Pancreas (tissue), 10 donors: ENCODE measurements around the gene ESPN. TPM values are rescaled to one million over a fixed set of nuclear protein-coding genes. Genes with fewer than 3 reads are reported as not detected.

Experiments
- ATAC-seq, 4 donors: fragments of 200-7000 bp; cut with Tn5 transposase; one replicate each; pipeline versions ENCODE4 v1.8.0 to v1.9.1; 2020; ENCODE audit warnings: mild to moderate bottlenecking in 4 of 4, moderate library complexity in 4 of 4
- DNase-seq, 6 donors: peaks; one replicate each; pipeline ENCODE4 v3.0.0-alpha.2; 2020
- FAIRE-seq: peaks from 2 replicates; lab custom pipeline; 2012; peaks lifted over from hg19 to GRCh38; lab: Jason Lieb, UNC
- H3K27ac ChIP-seq, 4 donors: fragments of 200-600 bp; sonication (generic); 1 replicate in 3 of 4; 2 replicates in 1 of 4; pipeline versions ENCODE4 v1.5.0 to v1.8.0; 2020
- H3K27me3 ChIP-seq, 4 donors: fragments of 200-600 bp; one replicate each; pipeline ENCODE4 v1.8.0; 2021
- H3K36me3 ChIP-seq, 3 donors: fragments of 200-600 bp; sonication (generic) in 1 of 3; one replicate each; pipeline versions ENCODE4 v1.5.0 to v1.8.0; 2020 to 2021
- H3K4me1 ChIP-seq, 3 donors: fragments of 200-600 bp; one replicate each; pipeline ENCODE4 v1.8.0; 2021
- H3K4me3 ChIP-seq, 4 donors: fragments of 200-600 bp; sonication (generic) in 2 of 4; one replicate each; pipeline versions ENCODE4 v1.5.0 to v1.8.0; 2020 to 2021
- H3K9me3 ChIP-seq, 4 donors: fragments of 200-600 bp; one replicate each; pipeline ENCODE4 v1.8.0; 2021
- CTCF ChIP-seq, 4 donors: fragments of 200-600 bp; sonication (generic) in 3 of 4; IDR thresholded peaks; one replicate each; pipeline versions ENCODE4 v1.5.0 to v1.8.0; 2021; ENCODE audit warnings: antibody characterized with exemption in 4 of 4
- WGBS, 2 donors: extraction: QIAGEN DNeasy Blood & Tissue Kit; methylation state at CpG; one replicate each; pipeline ENCODE4 v1.1.7; 2013; 5-methylcytosine and 5-hydroxymethylcytosine counted together
- intact Hi-C, 3 donors: fragments of 100-400 bp; cut with DNase I; formaldehyde crosslinking; loops; one replicate each; pipeline versions ENCODE4 v1.11.1 to v1.14.2; 2022
- polyA plus RNA-seq, 2 donors: library from polyadenylated mRNA; stranded (reverse); fragments of 200-250 nt; gene quantifications; one replicate each; pipeline ENCODE4 v1.2.3, GENCODE V29; 2013
- total RNA-seq, 6 donors: library from RNA; stranded (reverse); fragmentation: NEBNext Ultra II Directional in 4 of 6; extraction: Animal tissue kit (Norgen Biotek cat#: 25700) in 4 of 6; gene quantifications; one replicate each; pipeline versions ENCODE4 v1.2.1 to v1.2.4, GENCODE V29; 2021 to 2023
- donor health status: healthy with polysubstance abuse.
- donor health status: DM: no; HTN: no; CAD: no; lungs with moderate emphysema.
- donor health status: DM: no; HTN: no; CAD: no.
- donor health status: control.
- donor health status: control.
- donor health status: Bipolar disorder and iron deficiency.
- donor health status: DM: yes; HTN: yes; CAD: no.
- donor health status: DM: no; HTN: no; CAD: no.
- donor health status: DM: no; HTN: no; CAD: no.
- donor health status: DM: yes; HTN: yes; CAD: no.

ESPN gene
- total and polyA plus RNA-seq, 8 donors = 0.28 to 2.5 (median 0.68) TPM

GRCh38 chr1:6466751-6467150, 42.2 kb downstream of the ESPN start:
- no peak for DNase-seq
- FAIRE-seq = no peak
- no peaks in the 10 kb centered on the region for H3K4me1 ChIP-seq
- no peak for ATAC-seq
- no peak for TF ChIP-seq CTCF (IDR thresholded peaks at IDR 0.05)
- WGBS, 2 donors = 89 to 96% methylated on average over 5 of the region's 5 CpGs
- H3K9me3 ChIP-seq = no peaks in the 10 kb centered on the region
- no peak overlapping the region for H3K27ac ChIP-seq
- no peaks in the 10 kb centered on the region for H3K27me3 ChIP-seq
- no peaks in the 10 kb centered on the region for H3K36me3 ChIP-seq
- no peak overlapping the region for H3K4me3 ChIP-seq
- intact Hi-C loops = no loop called here

GRCh38 chr1:6467224-6467623, 42.6 kb downstream of the ESPN start:
- Histone ChIP-seq H3K27ac (no peak overlapping the region), H3K27me3 (no peaks in the 10 kb centered on the region), H3K9me3 (no peaks in the 10 kb centered on the region), H3K4me1 (no peaks in the 10 kb centered on the region), H3K36me3 (no peaks in the 10 kb centered on the region), H3K4me3 (no peak overlapping the region)
- DNase-seq (peak in 1 of 6 donors; percentile 60), FAIRE-seq (no peak), ATAC-seq (no peak)
- intact Hi-C loops = no loop called here
- 94% methylated on average over 12 of the region's 12 CpGs for WGBS, 2 donors
- no peak for TF ChIP-seq CTCF (IDR thresholded peaks at IDR 0.05)

- no peaks in the 10 kb centered on the region for H3K27me3 ChIP-seq
- no peak for ATAC-seq
These were observed 43.4 kb downstream of the ESPN start for GRCh38 chr1:6467744-6468688.

GRCh38 chr1:6468729-6469461, 44.3 kb downstream of the ESPN start:
- Histone ChIP-seq H3K9me3 (no peaks in the 10 kb centered on the region), H3K27me3 (no peaks in the 10 kb centered on the region), H3K4me1 (no peaks in the 10 kb centered on the region), H3K36me3 (no peaks in the 10 kb centered on the region), H3K4me3 (no peak overlapping the region), H3K27ac (no peak overlapping the region)
- no peak for FAIRE-seq
- intact Hi-C loops = no loop called here
- 86 to 92% methylated on average over 13 of the region's 13 CpGs for WGBS, 2 donors
- no peak for ATAC-seq
- no peak for TF ChIP-seq CTCF (IDR thresholded peaks at IDR 0.05)
- peak in 2 of 6 donors; percentile 9 to 58 for DNase-seq

More at GRCh38 chr1:6467744-6468688, 43.4 kb downstream of the ESPN start:
- no peak for FAIRE-seq
- DNase-seq = peak in 2 of 6 donors; percentile 17 to 71
- TF ChIP-seq CTCF (IDR thresholded peaks at IDR 0.05) = no peak
- Histone ChIP-seq H3K36me3 (no peaks in the 10 kb centered on the region), H3K27ac (no peak overlapping the region), H3K4me3 (no peak overlapping the region), H3K4me1 (no peaks in the 10 kb centered on the region), H3K9me3 (no peaks in the 10 kb centered on the region)
- 89 to 91% methylated on average over 29 to 30 of the region's 30 CpGs for WGBS, 2 donors
- intact Hi-C loops = no loop called here
